Psoas muscle (tissue), 8 donors: Measurements from ENCODE around the gene PHF2. TPM values are rescaled to one million over a fixed set of nuclear protein-coding genes. Genes with fewer than 3 reads are reported as not detected.

ENCODE experiments used
- ATAC-seq, 4 donors: fragments of 200-7000 bp; cut with Tn5 transposase; one replicate each; pipeline ENCODE4 v1.9.1; 2020; ENCODE audit warnings: moderate library complexity in 3 of 4, mild to moderate bottlenecking in 2 of 4
- DNase-seq, 2 donors: peaks; one replicate each; pipeline ENCODE4 v3.0.0-alpha.2; 2020
- H3K27ac ChIP-seq: fragments of 200-600 bp; one replicate; pipeline ENCODE4 v1.8.0; 2022
- H3K27me3 ChIP-seq, 3 donors: fragments of 200-600 bp in 1 of 3; one replicate each; pipeline versions ENCODE4 v1.6.1 to v1.8.0; 2013 to 2022; ENCODE audit warnings: low read length in 2 of 3, mild to moderate bottlenecking in 2 of 3, moderate library complexity in 1 of 3; ENCODE audit not compliant: insufficient read depth in 3 of 3
- H3K36me3 ChIP-seq, 2 donors: fragments of 200-600 bp in 1 of 2; one replicate each; pipeline versions ENCODE4 v1.6.1 to v1.8.0; 2013 to 2022; ENCODE audit warnings: low read depth in 1 of 2, mild to moderate bottlenecking in 1 of 2, moderate library complexity in 1 of 2; ENCODE audit not compliant: insufficient read depth in 1 of 2
- H3K4me1 ChIP-seq: fragments of 200-600 bp; one replicate; pipeline ENCODE4 v1.8.0; 2022
- H3K4me3 ChIP-seq: fragments of 200-600 bp; one replicate; pipeline ENCODE4 v1.8.0; 2022; ENCODE audit warnings: mild to moderate bottlenecking
- H3K9me3 ChIP-seq: fragments of 200-600 bp; one replicate; pipeline ENCODE4 v1.8.0; 2022
- WGBS, 3 donors: extraction: QIAGEN DNeasy Blood & Tissue Kit; methylation state at CpG; one replicate each; pipeline versions ENCODE4 v1.1.6 to v1.1.7; 2013; 5-methylcytosine and 5-hydroxymethylcytosine counted together
- intact Hi-C, 2 donors: fragments of 100-400 bp; cut with DNase I; formaldehyde crosslinking; loops; one replicate each; pipeline versions ENCODE4 v1.11.0 to v1.14.2; 2022
- polyA plus RNA-seq, 3 donors: library from polyadenylated mRNA; stranded (reverse); fragments of 200-250 nt; gene quantifications; one replicate each; pipeline ENCODE4 v1.2.3, GENCODE V29; 2013
- total RNA-seq, 4 donors: library from RNA; stranded (reverse); fragmentation: NEBNext Ultra II Directional in 2 of 4; extraction: Animal tissue kit (Norgen Biotek cat#: 25700) in 2 of 4; gene quantifications; one replicate each; pipeline versions ENCODE4 v1.2.1 to v1.2.4, GENCODE V29; 2021 to 2023
- TF ChIP-seq, protein P1 (sequence below): fragments of 200-600 bp; IDR thresholded peaks from one replicate; pipeline ENCODE4 v1.8.0; 2022; ENCODE audit warnings: antibody characterized with exemption
- donor health status: healthy with polysubstance abuse.
- donor health status: DM: no; HTN: no; CAD: no; lungs with moderate emphysema.
- donor health status: Bipolar disorder and iron deficiency.
- donor health status: healthy.
- donor health status: DM: yes; HTN: yes; CAD: no.
- donor health status: DM: no; HTN: no; CAD: no.
- donor health status: DM: no; HTN: no; CAD: no.
- donor health status: DM: yes; HTN: yes; CAD: no.

The PHF2 gene
- total and polyA plus RNA-seq, 7 donors: 9.3 to 26.6 (median 19.1) TPM

DNA sequence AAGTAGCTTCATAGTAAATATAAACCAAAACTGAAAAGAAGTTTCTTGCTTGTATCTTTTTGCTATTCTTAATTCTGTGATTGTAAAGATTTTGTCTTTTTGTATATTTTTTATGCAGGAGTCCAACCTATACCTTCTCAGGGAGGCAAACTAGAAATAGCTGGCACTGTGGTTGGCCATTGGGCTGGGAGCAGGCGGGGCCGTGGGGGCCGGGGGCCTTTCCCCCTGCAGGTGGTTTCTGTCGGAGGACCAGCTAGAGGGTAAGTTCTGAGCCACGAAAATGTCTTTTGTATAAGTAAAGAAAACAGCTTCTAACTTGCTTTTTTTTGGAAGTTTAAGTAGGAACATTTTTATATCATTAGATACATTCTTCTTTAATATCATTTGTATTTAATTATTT, 15.4 kb upstream of the PHF2 start:
- DNase-seq: no peak

DNA sequence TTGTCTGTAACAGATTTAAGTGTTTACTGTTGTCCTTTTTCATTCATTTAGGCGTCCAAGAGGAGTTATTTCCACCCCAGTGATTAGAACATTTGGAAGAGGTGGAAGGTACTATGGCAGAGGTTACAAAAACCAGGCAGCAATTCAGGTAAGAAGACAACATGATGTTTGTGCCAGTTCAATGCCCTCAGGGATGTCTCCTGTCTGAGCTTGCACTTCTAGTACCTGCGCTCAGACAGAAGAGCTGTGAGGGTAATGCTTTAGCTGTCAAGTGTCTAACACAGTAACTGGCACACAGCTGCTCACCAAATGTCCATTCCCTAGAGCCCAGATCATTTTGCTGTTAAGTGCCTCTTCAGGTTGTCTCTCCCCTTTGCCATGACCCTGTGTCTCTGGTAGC, 14.2 kb upstream of the PHF2 start:
- no peaks in the 10 kb centered on the region for H3K9me3 ChIP-seq
- intact Hi-C loops: loop anchor here in 1 of 2 donors (10.0 kb wide), 2 partner anchors 47 to 397 kb away; no protein-coding TSS in a partner anchor
- H3K27me3 ChIP-seq: no peaks in the 10 kb centered on the region
- 95 to 98% (median 96%) methylated on average over 2 of the region's 2 CpGs for WGBS, 3 donors
- H3K4me3 ChIP-seq: no peak overlapping the region
- peaks cover under 1% of the 10 kb centered on the region for H3K4me1 ChIP-seq
- H3K36me3 ChIP-seq: peaks cover 17 to 83% of the 10 kb centered on the region in 2 donors
- TF ChIP-seq, protein P1, sequence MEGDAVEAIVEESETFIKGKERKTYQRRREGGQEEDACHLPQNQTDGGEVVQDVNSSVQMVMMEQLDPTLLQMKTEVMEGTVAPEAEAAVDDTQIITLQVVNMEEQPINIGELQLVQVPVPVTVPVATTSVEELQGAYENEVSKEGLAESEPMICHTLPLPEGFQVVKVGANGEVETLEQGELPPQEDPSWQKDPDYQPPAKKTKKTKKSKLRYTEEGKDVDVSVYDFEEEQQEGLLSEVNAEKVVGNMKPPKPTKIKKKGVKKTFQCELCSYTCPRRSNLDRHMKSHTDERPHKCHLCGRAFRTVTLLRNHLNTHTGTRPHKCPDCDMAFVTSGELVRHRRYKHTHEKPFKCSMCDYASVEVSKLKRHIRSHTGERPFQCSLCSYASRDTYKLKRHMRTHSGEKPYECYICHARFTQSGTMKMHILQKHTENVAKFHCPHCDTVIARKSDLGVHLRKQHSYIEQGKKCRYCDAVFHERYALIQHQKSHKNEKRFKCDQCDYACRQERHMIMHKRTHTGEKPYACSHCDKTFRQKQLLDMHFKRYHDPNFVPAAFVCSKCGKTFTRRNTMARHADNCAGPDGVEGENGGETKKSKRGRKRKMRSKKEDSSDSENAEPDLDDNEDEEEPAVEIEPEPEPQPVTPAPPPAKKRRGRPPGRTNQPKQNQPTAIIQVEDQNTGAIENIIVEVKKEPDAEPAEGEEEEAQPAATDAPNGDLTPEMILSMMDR: no peak
- H3K27ac ChIP-seq: no peak overlapping the region
- DNase-seq (no peak), ATAC-seq (no peak)

More for the DNA sequence above, 15.4 kb upstream of the PHF2 start:
- H3K27me3 ChIP-seq: no peaks in the 10 kb centered on the region
- TF ChIP-seq, protein P1: no peak
- no peaks in the 10 kb centered on the region for H3K4me1 ChIP-seq
- no peaks in the 10 kb centered on the region for H3K9me3 ChIP-seq
- peaks cover 17 to 94% of the 10 kb centered on the region in 2 donors for H3K36me3 ChIP-seq
- ATAC-seq: no peak
- intact Hi-C loops: loop anchor here in 1 of 2 donors (10.0 kb wide), 2 partner anchors 46 to 396 kb away; no protein-coding TSS in a partner anchor
- H3K27ac ChIP-seq: no peak overlapping the region
- no peak overlapping the region for H3K4me3 ChIP-seq
- WGBS, 3 donors: 77 to 86% (median 84%) methylated on average over 5 of the region's 5 CpGs

DNA sequence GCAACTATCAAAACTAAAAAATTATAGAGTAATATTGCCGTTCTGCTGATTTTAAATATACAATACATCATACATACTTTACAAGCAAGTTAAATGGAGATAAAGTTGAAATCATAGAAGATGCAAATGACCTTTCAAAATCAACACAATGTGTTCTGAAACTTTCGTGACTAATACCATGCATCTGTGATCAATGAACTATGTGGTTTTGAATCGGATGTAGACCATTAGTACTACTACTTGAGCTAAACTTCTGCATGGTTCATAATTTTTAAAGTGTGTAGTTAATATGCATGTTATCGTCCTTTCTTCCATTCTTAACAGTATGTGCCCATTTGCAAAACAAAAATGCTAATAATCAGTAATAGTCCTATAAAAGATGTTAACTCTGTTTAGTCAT, 11.3 kb upstream of the PHF2 start:
- Histone ChIP-seq H3K9me3 (no peaks in the 10 kb centered on the region), H3K4me1 (peaks cover 8% of the 10 kb centered on the region), H3K27me3 (no peaks in the 10 kb centered on the region), H3K4me3 (no peak overlapping the region), H3K36me3 (peaks cover 14 to 53% of the 10 kb centered on the region in 2 donors), H3K27ac (no peak overlapping the region)
- ATAC-seq (no peak), DNase-seq (no peak)
- intact Hi-C loops: loop anchor here (5.0 to 10.0 kb wide), 3 partner anchors 50 to 400 kb away; partner anchors contain the start of genes FAM120A (in 1 of the 2) and FAM120AOS (in 1 of the 2)
- TF ChIP-seq, protein P1: no peak
- 88 to 94% (median 90%) methylated on average over 4 of the region's 4 CpGs for WGBS, 3 donors

DNA sequence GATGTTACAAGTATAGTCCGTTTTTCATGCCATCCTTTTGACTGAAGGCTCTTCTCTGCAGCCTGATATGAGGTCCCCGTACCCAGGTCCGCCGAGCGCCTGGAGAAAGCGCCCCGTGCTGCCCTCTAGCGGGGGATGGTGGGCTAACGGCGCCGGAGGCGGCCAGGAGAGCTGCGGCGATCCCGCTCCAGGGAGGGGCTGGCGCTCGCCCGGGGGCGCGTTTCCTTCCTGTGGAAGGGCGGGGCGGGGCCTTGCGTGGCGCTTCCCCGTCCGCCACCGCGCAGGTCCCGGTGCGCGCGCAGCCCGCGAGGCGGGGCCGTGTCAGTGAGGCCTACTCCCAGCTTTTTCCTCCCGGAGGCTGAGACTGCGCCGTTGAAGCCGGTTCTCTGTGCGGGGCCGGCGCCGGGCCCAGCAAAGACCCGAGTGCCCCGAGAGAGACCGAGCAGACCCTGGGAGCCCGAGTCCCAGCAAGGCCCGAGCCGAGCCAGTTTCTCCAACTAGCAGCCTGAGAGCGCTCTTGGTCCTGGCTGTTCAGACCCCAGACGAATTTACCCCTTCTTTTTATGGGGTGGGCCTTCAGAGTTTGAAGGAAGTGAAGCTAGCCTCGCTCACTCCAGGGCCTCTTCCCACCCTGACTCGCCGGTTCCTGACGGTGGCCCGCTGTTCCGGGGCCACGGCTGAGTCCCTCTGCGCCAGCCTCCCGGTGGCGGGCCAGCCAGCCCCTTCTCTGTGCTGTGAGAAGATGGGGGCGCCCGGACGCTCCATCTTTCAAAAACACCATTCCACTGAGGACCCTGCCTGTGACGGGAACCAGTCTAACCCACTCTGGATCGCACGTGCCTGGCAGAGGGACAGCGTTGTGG, 9.7 kb upstream of the PHF2 start:
- DNase-seq (peak; percentile 99), ATAC-seq (peak; percentile 97 to 99 (median 98))
- Histone ChIP-seq H3K4me1 (peaks cover 8% of the 10 kb centered on the region), H3K27me3 (no peaks in the 10 kb centered on the region), H3K9me3 (no peaks in the 10 kb centered on the region), H3K4me3 (peak overlapping the region; percentile 74), H3K36me3 (peaks cover 14 to 38% of the 10 kb centered on the region in 2 donors), H3K27ac (peak overlapping the region; percentile 96)
- 1 to 2% (median 2%) methylated on average over 57 to 69 of the region's 69 CpGs for WGBS, 3 donors
- TF ChIP-seq, protein P1: peak; percentile 96
- intact Hi-C loops: loop anchor here (1.0 to 10.0 kb wide), 4 partner anchors 52 to 402 kb away; partner anchors contain the start of genes FAM120A (in 1 of the 2) and FAM120AOS (in 1 of the 2)
